ENCODE data around the gene ADAD2. TPM values are rescaled to one million over a fixed set of nuclear protein-coding genes. Genes with fewer than 3 reads are reported as not detected.

ADAD2 gene
- total RNA-seq, 1 donor from 2014 or later, result not detected

DNA sequence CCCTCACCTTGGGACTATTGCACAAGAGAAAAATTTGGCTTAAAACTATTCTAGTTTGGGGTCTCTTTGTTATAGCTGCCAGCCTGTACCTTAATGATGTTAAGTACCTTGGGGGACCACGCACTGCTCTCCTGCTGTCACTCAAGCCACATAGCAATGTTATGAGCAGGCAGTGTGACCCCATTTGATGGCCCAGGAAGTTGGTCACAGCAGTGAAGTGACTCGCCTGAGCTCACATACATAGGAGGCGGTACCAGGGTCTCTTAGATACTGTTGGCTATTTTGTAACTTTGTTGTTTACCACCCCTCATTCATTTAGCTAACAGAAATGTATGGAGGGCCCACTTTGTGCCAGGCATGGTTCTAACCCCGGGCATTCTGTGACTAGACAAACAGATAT, 32.5 kb downstream of the ADAD2 start:
- DNase-seq (ENCODE audit: low spot score), result no peak

DNA sequence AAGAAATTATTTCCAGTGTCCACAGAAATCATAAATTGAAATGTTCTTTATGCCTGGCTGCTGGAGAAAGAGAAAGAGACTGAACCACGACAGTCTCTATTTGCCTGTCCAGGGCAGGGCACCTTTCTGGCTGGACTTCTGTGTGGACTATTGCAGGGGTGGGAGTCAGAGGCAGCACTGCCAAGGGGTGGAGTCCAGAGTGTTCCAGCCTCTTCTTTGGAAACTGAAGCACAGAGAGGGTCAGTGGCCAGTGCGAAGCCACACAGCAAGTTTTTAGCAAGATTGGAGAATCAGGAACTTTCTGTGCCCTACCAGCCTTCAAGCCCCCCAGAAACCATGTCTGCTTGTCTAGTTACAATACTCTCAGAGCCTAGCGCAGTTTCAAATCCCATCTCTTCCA, 33.6 kb downstream of the ADAD2 start:
- DNase-seq (ENCODE audit: low spot score), result no peak

GRCh38 chr16:84225126-84225525, 34.2 kb downstream of the ADAD2 start:
- DNase-seq (ENCODE audit: low spot score), result no peak

- DNase-seq (ENCODE audit: low spot score), result no peak
These were observed 34.6 kb downstream of the ADAD2 start for GRCh38 chr16:84225571-84225970.

DNA sequence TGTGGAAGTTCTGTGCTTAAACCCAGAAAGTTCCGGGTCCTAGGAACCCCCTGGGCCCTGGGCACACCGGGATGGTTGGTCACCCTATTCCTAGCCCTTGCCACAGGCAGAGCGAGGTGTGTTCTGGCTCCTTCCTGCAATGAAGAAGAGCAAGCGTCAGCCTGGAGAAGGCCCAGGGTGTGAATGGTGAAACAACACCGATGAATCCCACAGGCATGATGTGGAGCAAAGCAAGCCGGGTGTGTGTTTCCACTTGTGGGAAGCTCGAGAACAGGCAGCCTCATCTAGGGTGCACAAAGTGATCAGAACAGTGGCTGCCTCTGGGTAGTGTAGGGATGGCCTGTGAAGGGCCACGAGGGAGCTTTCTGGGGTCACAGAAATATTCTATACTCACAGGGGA, 35.1 kb downstream of the ADAD2 start:
- no peak for DNase-seq (ENCODE audit: low spot score)

DNA sequence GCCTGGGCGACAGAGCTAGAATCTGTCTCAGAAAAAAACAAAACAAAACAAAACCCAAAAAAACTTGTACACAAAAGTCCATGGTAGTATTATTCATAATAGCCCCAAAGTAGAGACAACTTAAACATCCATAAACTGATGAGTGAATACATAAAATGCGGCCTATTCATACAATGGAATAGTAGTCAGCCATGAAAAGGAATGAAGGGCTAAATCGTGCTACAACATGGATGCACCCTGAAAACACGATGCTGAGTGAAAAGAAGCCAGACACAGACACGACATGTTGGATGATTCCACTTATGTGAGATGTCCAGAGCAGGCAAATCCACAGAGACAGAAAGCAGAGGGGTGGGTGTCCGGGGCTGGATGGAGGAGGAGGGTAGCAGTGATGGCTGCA, 36.6 kb downstream of the ADAD2 start:
- DNase-seq (ENCODE audit: low spot score), result no peak

- no peak for DNase-seq (ENCODE audit: low spot score)
These were observed 37.4 kb downstream of the ADAD2 start for GRCh38 chr16:84228256-84228838.

DNA sequence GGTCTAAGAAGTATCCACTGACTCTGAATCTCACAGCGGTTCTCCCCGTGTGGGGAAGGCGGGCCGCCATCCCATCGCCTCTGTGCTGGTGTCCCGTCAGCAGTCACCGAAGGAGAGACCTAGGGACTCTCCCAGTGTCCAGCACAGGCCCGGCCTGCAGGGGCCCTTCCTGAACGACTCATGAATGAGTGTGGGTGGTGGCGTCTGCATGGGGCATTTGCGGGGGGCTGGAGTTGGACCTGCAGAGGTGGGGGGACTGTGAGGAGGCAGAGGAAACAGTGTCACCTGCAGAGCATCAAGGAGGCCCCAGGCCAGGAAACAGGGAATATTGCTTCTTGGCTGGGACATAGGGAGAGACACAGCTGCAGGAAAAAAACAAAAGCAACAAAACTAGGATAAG, 38.5 kb downstream of the ADAD2 start:
- DNase-seq (ENCODE audit: low spot score), result no peak

- no peak for DNase-seq (ENCODE audit: low spot score)
These were observed 41.1 kb downstream of the ADAD2 start for GRCh38 chr16:84232060-84232459.

DNA sequence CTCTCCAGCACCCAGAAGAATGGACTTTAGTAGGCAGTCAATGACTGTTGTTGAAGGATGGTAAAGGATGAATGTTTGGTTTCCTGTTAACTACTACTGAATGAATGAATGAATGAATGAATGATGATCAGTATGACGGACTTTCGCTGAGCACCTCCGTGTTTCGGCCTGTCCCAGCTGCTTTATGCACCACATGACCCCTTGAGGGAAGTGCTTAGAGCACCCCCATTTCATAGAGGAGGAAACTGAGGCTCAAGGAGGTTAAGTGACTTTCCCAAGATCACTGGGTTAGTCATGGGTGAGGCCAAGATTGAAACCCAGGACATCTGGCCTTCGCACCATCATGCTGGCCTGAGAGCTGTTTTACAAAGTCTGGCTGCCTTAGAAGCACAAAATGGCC, 42.0 kb downstream of the ADAD2 start:
- DNase-seq (ENCODE audit: low spot score), result no peak

- no peak for DNase-seq (ENCODE audit: low spot score)
These were observed 42.8 kb downstream of the ADAD2 start for GRCh38 chr16:84233748-84234147.

GRCh38 chr16:84234321-84235241, 43.6 kb downstream of the ADAD2 start:
- DNase-seq (ENCODE audit: low spot score), result no peak

DNA sequence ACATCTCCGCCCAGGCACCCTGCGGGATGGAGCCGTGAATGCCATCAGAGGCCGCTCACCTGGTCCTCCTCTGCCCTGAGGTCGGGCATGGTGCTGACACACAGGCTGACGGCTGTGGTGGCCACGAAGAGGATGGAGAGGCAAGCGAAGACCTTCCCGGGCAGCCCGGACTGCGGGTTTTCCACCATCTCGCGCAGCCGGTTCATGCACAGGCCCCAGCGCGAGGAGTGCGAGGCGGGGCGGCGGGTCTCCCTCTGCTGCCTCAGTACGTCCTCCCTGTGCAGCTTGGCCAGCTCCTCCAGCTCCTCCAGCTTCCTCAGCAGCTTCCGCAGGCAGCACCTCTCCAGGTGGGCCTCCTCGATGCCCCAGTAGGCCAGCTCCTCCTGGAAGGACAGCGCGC, 45.7 kb downstream of the ADAD2 start:
- DNase-seq (ENCODE audit: low spot score), result no peak

DNA sequence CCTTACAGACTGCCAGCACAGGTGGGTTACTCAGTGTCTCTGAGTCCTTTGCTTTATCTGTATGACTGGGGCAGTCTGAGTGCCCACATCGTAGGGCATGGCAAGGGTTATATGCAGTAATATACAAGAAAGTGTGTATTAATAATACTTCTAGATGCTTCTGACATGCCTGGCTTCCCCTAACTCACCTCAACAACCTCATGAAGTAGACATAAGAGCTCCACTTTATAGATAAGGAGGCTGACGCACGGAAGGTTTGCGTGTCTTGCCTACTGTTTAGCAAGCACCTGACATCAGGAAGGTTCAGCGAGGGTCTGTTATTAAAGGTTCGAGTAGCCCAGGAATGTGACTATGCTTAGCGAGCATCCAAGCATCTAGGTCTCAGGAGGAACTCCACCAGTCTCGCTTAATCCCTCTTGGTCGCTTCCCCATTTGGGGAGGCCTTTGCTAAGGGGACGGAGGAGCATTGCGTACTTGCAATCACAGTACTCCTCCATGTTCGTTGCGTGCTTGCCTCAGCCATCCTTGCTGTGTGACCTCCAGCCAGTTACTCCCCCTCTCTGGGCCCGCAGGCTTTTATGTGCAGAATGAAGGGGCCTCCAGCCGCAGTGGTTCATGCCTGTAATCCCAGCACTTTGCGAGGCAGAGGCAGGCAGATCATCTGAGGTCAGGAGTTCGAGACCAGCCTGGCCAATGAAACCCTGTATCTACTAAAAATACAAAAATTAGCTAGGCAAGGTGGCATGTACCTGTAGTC, 47.2 kb downstream of the ADAD2 start:
- DNase-seq (ENCODE audit: low spot score), result no peak

DNA sequence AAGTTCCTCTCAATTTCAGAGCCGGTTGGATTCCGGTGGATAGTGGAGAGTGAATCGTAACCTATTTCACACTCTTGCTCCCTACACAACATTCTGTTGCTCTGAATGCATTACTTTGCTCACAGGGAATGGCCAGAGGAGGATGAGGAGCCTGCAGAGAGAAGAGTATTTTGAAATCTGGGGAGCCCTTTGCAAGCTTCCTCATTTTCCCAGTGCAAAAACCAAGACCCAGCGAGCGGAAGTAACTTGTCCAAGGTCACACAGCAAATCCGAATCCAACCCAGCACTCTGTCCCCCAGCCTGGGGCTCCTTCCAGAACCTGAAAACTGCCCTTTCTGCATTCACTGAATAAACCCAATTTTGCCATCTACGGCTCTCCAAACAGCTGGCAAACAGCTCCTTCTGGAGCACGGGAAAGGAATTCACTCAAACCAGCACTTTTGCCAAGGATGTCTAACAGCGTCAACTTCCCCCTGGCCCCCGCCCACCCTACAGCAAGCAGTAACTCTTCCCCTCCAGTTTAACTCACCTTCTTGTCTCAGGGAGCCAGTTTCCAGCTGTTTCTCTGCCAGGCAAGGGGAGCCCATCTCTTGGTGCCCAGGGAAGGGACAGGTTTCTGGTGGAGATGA, 48.3 kb downstream of the ADAD2 start:
- DNase-seq (ENCODE audit: low spot score), result no peak

DNA sequence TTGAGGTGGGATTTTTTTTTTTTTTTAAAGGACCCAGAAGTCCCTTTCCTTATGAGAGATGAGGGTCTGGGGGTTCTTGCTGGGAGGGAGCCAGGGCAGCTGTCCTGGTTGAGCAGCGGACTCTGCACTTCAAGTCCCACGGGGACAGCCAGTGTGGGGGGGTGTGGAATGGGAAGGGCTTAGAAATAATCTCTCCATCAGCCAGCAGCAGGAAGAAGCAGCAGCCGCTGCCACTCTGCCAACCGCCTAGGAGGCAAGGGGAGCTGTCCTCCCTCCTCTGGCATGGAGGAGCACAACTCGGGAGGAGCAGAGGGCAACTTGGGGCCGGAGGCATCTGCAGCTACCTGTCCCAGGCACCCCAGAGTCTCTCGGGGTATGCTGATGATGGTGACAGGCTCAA, 49.0 kb downstream of the ADAD2 start, which contains the start of gene KCNG4:
TSS of gene KCNG4 (minus strand) at position 104 of the 400 bp plus-strand sequence. CDS start 2,527 bp downstream, outside the sequence.
- no peak for DNase-seq (ENCODE audit: low spot score)

GRCh38 chr16:84240455-84240854, 49.5 kb downstream of the ADAD2 start:
- no peak for DNase-seq (ENCODE audit: low spot score)

DNA sequence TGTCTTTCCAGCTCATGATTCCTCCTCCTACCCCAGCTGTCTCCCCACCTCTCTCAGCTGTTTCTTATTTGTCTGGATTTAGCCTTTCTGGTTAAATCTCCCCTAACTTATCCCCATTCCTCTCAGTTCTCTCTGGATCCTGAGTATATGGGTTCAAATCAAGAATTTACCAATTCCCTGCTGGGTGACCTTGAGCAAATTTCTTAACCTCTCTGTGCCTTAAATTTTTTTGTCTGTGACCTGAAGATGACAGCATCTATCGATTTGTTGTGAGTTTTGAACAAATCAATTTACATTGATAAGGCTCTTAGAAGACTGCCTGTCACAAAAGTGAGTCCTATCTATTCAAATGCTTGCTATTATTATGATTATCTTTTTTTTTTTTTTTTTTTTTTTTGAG, 50.8 kb downstream of the ADAD2 start:
- no peak for DNase-seq (ENCODE audit: low spot score)

GRCh38 chr16:84242839-84243238, 51.9 kb downstream of the ADAD2 start:
- DNase-seq (ENCODE audit: low spot score), result no peak

GRCh38 chr16:84243732-84244131, 52.8 kb downstream of the ADAD2 start:
- no peak for DNase-seq (ENCODE audit: low spot score)

DNA sequence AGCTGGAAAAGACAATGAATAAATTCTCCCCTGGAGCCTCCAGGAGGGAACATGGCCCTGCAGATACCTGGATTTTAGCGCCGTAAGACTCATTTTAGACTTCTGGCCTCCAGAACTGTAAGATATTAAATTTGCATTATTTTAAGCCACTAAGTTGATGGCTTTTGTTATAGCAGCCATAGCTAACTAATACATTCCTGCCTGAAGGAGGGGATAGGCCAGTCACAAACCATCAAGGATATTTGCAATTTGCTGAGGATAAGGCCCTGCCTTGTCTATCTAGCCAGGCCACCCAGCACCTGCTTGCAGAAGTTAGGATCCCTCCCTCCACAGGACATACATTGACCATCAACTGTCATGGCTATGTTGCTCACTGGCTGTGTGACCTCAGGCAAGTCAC, 53.8 kb downstream of the ADAD2 start:
- DNase-seq (ENCODE audit: low spot score), result no peak

All from mesenteric fat pad (tissue), 1 donor.